ENCODE data around the gene GALNT18. TPM values are rescaled to one million over a fixed set of nuclear protein-coding genes. Genes with fewer than 3 reads are reported as not detected.

Gene GALNT18
- polyA plus RNA-seq, 1 donor (not counting 4 experiments of a cell fraction or from before 2014, with no cell fraction given) = 27.2 TPM

- DNase-seq (ENCODE audit: low read depth, low spot score) (no peak), FAIRE-seq (no peak)
- H3K9me1 ChIP-seq (ENCODE audit: control insufficient read depth, extremely low read depth, insufficient read depth, low read length) = no peaks in the 10 kb centered on the region
- no peaks in the 10 kb centered on the region for H3K79me2 ChIP-seq (ENCODE audit: control insufficient read depth, insufficient read depth, low read length)
- no peak overlapping the region for H3K4me2 ChIP-seq (ENCODE audit: control insufficient read depth, extremely low read depth, insufficient read depth, low read depth, low read length)
- no peak overlapping the region for H3K9ac ChIP-seq (ENCODE audit: control insufficient read depth, extremely low read depth, insufficient read depth, low read length)
- peaks cover 7% of the 10 kb centered on the region for H4K20me1 ChIP-seq (ENCODE audit: control insufficient read depth, extremely low read depth, insufficient read depth, low read length)
- no peaks in the 10 kb centered on the region for H3K9me3 ChIP-seq (ENCODE audit: control insufficient read depth, low read depth, low read length)
- no peaks in the 10 kb centered on the region for H3K27me3 ChIP-seq (ENCODE audit: control insufficient read depth, extremely low read depth, insufficient read depth, low read length)
- dilution Hi-C loops (cut with MboI; ENCODE audit: extremely low pct_ligation_motif_present, low sequenced_read_pairs) = no loop called here
- H3K4me1 ChIP-seq (ENCODE audit: control insufficient read depth, extremely low read depth, insufficient read depth, low read length) = peaks cover 33% of the 10 kb centered on the region
- H3K36me3 ChIP-seq (ENCODE audit: control insufficient read depth in 2 of 2, extremely low read depth in 1 of 2, insufficient read depth in 2 of 2, low read length in 2 of 2) = peaks cover 4 to 17% of the 10 kb centered on the region in 2 experiments
- no peak for TF ChIP-seq EZH2 (IDR thresholded peaks at IDR 0.05; ENCODE audit: low read length)
- TF ChIP-seq, protein P1, sequence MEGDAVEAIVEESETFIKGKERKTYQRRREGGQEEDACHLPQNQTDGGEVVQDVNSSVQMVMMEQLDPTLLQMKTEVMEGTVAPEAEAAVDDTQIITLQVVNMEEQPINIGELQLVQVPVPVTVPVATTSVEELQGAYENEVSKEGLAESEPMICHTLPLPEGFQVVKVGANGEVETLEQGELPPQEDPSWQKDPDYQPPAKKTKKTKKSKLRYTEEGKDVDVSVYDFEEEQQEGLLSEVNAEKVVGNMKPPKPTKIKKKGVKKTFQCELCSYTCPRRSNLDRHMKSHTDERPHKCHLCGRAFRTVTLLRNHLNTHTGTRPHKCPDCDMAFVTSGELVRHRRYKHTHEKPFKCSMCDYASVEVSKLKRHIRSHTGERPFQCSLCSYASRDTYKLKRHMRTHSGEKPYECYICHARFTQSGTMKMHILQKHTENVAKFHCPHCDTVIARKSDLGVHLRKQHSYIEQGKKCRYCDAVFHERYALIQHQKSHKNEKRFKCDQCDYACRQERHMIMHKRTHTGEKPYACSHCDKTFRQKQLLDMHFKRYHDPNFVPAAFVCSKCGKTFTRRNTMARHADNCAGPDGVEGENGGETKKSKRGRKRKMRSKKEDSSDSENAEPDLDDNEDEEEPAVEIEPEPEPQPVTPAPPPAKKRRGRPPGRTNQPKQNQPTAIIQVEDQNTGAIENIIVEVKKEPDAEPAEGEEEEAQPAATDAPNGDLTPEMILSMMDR (optimal IDR thresholded peaks at IDR 0.05 in 1 of 3, IDR thresholded peaks at IDR 0.05 in 1 of 3, conservative IDR thresholded peaks at IDR 0.05 in 1 of 3; ENCODE audit: extremely low read depth in 1 of 3, insufficient read depth in 2 of 3, low read length in 3 of 3) = no peak
- H2AFZ ChIP-seq (ENCODE audit: control insufficient read depth, low read length) = no peak overlapping the region
- no peak overlapping the region for H3K27ac ChIP-seq (ENCODE audit: control insufficient read depth, insufficient read depth, low read length)
- no peak overlapping the region for H3K4me3 ChIP-seq (ENCODE audit: control insufficient read depth in 2 of 3, extremely low read depth in 1 of 3, insufficient read depth in 2 of 3, low read depth in 1 of 3, low read length in 3 of 3)
Measured at GRCh38 chr11:11428714-11429113, 193.1 kb downstream of the GALNT18 start.

GRCh38 chr11:11427542-11427941, 194.3 kb downstream of the GALNT18 start:
- Histone ChIP-seq H3K9me3 (ENCODE audit: control insufficient read depth, low read depth, low read length) (no peaks in the 10 kb centered on the region), H3K36me3 (ENCODE audit: control insufficient read depth in 2 of 2, extremely low read depth in 1 of 2, insufficient read depth in 2 of 2, low read length in 2 of 2) (peaks cover 4 to 22% of the 10 kb centered on the region in 2 experiments), H4K20me1 (ENCODE audit: control insufficient read depth, extremely low read depth, insufficient read depth, low read length) (peaks cover 5% of the 10 kb centered on the region), H2AFZ (ENCODE audit: control insufficient read depth, low read length) (no peak overlapping the region), H3K4me1 (ENCODE audit: control insufficient read depth, extremely low read depth, insufficient read depth, low read length) (peaks cover 31% of the 10 kb centered on the region), H3K79me2 (ENCODE audit: control insufficient read depth, insufficient read depth, low read length) (no peaks in the 10 kb centered on the region), H3K4me3 (ENCODE audit: control insufficient read depth in 2 of 3, extremely low read depth in 1 of 3, insufficient read depth in 2 of 3, low read depth in 1 of 3, low read length in 3 of 3) (no peak overlapping the region), H3K4me2 (ENCODE audit: control insufficient read depth, extremely low read depth, insufficient read depth, low read depth, low read length) (no peak overlapping the region), H3K9ac (ENCODE audit: control insufficient read depth, extremely low read depth, insufficient read depth, low read length) (no peak overlapping the region), H3K27me3 (ENCODE audit: control insufficient read depth, extremely low read depth, insufficient read depth, low read length) (no peaks in the 10 kb centered on the region), H3K9me1 (ENCODE audit: control insufficient read depth, extremely low read depth, insufficient read depth, low read length) (peaks cover 5% of the 10 kb centered on the region), H3K27ac (ENCODE audit: control insufficient read depth, insufficient read depth, low read length) (no peak overlapping the region)
- dilution Hi-C loops (cut with MboI; ENCODE audit: extremely low pct_ligation_motif_present, low sequenced_read_pairs) = no loop called here
- FAIRE-seq (no peak), DNase-seq (ENCODE audit: low read depth, low spot score) (no peak)
- TF ChIP-seq, protein P1 (optimal IDR thresholded peaks at IDR 0.05 in 1 of 3, IDR thresholded peaks at IDR 0.05 in 1 of 3, conservative IDR thresholded peaks at IDR 0.05 in 1 of 3; ENCODE audit: extremely low read depth in 1 of 3, insufficient read depth in 2 of 3, low read length in 3 of 3) = no peak
- TF ChIP-seq EZH2 (IDR thresholded peaks at IDR 0.05; ENCODE audit: low read length) = no peak

Data from keratinocyte (primary cell).